IPS-NIHi7 (cell line): ENCODE results near the gene TBC1D10B.

Source experiments
- DNase-seq: peaks from one replicate; pipeline ENCODE4 v3.0.0; 2012; ENCODE audit warnings: mixed read lengths; ENCODE audit errors: extremely low spot score

Gene TBC1D10B

DNA sequence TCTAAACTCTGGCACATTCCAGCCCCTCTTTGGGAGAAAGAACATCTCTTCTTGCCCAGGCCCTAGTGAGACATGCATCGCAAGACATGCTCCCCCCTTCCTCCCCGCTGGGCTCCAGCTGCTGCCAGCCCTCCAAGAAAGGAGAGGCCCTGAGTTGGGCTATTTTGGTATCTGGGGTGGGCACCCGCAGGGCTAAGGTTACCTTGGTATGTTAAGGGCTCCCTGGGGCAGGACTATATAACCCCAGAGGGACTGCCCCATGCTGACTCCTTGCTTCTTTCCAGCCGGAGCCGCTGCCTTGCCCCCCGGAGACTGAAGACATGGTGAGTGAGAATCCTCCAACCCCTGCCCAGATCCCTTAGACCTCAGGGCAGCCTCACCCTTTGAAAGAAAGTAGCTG is 4.2 kb upstream of the TBC1D10B start, which contains the start of gene MYL11:
MYL11 (plus strand) TSS at position 265 of the 400 bp plus-strand sequence; CDS start at position 321, 56 bp downstream.
- DNase-seq = no peak

DNA sequence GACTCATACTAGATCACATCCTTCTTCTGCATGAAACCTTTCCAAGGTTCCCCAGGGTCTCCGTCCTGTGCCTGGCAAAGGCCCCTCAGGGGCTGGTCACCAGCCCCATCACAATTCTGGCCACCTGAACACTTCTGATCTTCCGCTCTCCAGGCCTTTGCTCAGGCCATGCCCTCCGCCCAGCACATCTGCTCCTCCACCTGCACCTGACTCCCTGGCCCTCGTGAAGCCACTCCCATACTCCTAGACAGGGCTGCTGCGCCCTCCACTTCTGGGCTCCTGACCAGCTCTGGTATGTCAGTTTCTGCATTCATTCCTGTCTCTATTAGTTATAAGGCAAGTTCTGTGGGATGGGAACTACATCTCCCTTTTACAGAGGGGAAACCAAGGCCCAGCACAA is 2.4 kb upstream of the TBC1D10B start:
- no peak for DNase-seq

DNA sequence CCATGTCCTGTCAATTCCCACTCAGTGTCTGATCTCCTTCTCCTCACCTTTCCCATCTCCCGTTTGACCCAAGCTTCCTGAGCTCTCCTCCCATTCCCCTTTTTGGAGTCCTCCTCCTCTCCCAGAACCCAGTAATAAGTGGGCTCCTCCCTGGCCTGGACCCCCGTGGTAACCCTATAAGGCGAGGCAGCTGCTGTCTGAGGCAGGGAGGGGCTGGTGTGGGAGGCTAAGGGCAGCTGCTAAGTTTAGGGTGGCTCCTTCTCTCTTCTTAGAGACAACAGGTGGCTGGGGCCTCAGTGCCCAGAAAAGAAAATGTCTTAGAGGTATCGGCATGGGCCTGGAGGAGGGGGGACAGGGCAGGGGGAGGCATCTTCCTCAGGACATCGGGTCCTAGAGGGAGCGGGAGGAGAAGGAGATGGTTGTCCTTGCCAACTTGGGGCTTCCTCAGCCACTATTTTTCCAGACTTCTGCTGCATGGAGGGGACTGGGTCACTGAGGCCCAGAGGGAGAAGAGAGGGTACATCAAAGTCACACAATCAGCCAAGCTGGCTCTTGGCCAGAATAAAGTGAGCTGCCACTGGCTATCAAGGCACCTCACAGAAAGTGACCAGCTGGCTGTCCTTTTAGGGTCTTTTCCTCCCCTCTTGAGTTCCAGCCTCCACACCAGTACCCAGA is 1.9 kb upstream of the TBC1D10B start:
- no peak for DNase-seq

- no peak for DNase-seq
Measured at GRCh38 chr16:30371248-30371816, 1.0 kb upstream of the TBC1D10B start.

DNA sequence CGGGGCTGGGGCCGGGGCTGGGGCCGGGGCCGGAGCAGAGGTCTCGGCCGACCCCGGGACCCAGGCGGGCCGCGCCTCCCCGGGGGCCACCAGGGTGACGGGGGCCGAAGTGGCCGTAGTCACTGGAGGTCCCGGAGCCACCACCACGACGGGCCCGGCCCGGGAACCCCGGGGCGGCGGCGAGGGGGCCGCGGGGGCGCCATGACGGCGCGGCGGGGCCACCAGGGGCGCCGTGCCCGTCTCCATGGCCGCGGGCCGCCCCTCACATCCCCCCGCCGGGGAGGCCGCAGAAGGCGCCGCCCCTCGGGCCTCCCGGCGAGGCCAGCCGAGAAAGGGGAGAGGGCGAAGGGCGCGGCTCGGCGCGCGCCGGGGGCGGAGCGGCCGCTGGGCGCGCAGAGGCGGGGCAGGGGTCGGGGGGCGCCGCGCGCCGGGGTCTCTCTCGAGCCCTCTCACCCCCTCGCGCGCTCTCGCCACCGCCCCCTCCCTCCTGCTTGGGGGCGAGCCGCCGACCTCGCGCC is 297 bp downstream of the TBC1D10B start:
- no peak for DNase-seq

- no peak for DNase-seq
Measured at GRCh38 chr16:30369091-30369937, 980 bp downstream of the TBC1D10B start.

- no peak for DNase-seq
Measured at GRCh38 chr16:30368792-30369090, 1.6 kb downstream of the TBC1D10B start.

- no peak for DNase-seq
Measured at GRCh38 chr16:30368122-30368791, 2.0 kb downstream of the TBC1D10B start.

DNA sequence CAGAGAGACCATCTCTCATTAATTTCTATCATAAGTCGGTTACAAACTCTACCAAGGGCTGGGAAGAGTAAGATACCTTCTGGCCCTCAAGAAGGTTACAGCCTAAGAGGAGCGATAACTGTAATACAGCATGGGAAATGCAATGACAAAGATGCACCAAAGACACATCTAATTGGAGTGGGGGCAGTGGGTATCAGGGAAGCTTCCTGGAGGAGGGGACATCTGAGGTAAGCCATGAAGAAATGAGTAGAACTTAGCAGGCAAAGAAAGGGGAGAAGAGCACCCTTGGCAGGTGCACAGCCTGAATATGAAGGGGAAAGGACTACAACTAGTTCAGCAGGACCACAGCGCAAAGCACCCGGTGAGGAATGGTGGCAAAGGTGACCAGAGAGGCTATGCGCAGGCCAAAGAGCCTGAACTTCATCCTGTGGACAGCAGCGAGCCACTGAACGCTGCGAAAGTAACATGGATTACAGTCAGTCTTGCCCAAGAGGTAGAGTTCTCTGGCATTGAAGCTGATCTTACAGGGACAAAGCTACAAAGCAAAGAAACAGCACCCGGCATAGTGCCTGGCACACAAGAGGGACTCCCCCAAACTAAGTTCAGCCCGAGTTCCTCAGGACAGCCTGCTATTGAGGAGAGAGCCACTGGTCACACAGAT is 2.8 kb downstream of the TBC1D10B start:
- no peak for DNase-seq

GRCh38 chr16:30366511-30366910 is 3.8 kb downstream of the TBC1D10B start:
- DNase-seq = no peak

- no peak for DNase-seq
Measured at GRCh38 chr16:30365200-30365599, 5.1 kb downstream of the TBC1D10B start.

DNA sequence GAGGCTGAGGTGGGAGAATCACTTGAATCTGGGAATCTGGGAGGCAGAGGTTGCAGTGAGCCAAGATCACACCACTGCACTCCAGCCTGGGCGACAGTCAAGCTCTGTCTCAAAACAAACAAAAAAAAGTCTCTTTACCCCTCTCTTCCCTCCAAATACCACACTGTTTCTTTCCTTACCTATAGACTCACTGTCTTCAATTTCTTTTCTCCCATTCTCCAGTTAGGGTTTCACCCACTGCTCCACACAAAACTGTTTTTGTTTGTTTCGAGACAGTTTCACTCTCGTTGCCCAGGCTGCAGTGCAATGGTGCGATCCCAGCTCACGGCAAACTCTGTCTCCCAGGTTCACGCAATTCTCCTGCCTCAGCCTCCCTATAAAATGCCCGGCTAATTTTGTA is 9.1 kb downstream of the TBC1D10B start:
- DNase-seq = no peak

GRCh38 chr16:30359871-30360170 is 10.5 kb downstream of the TBC1D10B start:
- DNase-seq = no peak

- DNase-seq = no peak
Measured at GRCh38 chr16:30358990-30359870, 11.1 kb downstream of the TBC1D10B start.

- DNase-seq = no peak
Measured at GRCh38 chr16:30358577-30358936, 11.7 kb downstream of the TBC1D10B start.

- no peak for DNase-seq
Measured at GRCh38 chr16:30357715-30358576, 12.3 kb downstream of the TBC1D10B start.

DNA sequence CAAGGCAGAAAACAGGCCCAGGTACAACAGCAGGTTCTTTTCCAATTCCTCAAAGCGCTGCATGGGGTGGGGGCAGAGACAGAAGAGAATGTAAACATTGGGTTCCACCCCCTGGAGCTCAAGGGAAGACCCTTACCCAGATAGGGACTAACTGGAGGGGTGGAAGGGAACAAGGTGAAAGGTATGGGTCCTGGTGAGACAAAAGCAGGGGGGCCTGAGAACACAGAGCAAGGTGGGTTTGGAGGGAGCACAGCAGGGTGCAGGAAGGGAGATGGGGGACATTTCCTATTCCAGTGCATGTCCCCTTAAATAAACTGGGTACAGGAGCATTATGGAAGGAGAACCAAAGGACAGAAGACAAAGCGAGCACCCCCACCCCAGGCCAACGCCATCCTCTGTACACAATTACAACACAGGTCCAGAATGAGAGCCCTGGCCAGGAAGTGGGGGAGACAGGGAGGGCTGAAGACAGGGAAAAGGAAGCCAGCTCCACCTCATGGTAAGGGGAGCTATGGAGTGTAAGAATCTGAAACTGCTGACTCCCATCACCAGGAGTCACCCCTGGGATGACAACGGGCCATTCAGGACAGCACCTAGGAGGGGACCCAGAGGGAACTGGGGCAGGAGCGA is 13.1 kb downstream of the TBC1D10B start:
- DNase-seq = no peak

- no peak for DNase-seq
Measured at GRCh38 chr16:30356401-30357084, 13.8 kb downstream of the TBC1D10B start.

DNA sequence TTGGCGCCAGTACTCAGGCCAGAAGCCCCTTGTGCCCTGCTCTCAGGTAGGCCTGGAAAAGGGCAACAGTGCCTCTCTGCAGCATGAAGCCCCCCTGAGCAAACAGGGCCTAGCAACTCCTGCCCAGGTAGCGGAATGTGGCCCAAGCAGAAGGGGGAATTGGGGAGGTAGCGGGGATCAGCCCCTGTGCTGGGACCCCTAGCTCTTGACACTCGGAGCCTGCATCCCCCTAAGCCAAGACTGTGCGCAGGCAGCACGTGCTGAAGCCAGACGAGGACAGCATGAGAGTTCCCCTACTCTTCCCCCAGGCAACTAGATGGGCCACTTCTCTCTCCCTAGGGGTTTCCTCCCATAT is 14.4 kb downstream of the TBC1D10B start:
- DNase-seq = no peak
